Testis (tissue), 2 donors: Measurements from ENCODE around the gene STAT3.
"Not testable (repeated sequence)": the region's sequence is repeated elsewhere in the genome, so short reads cannot be mapped to it uniquely, and the experiment has no call there.

Source experiments
- POLR2A ChIP-seq: fragments of 450-650 bp; IDR thresholded peaks from one replicate; pipeline ENCODE4 v1.6.1; 2017; ENCODE audit warnings: antibody characterized with exemption, mild to moderate bottlenecking, moderate library complexity
- TF ChIP-seq, protein P1 (sequence below), 3 experiments: fragments of 450-650 bp in 2 of 3; fragments of 200-600 bp in 1 of 3; sonication (generic) in 1 of 3; IDR thresholded peaks; one replicate each; pipeline ENCODE4 v1.5.1; 2016 to 2019; ENCODE audit warnings: antibody characterized with exemption in 3 of 3, mild to moderate bottlenecking in 2 of 3, moderate library complexity in 1 of 3

GRCh38 chr17:42299361-42299760, 88.9 kb downstream of the STAT3 start:
- TF ChIP-seq, protein P1, sequence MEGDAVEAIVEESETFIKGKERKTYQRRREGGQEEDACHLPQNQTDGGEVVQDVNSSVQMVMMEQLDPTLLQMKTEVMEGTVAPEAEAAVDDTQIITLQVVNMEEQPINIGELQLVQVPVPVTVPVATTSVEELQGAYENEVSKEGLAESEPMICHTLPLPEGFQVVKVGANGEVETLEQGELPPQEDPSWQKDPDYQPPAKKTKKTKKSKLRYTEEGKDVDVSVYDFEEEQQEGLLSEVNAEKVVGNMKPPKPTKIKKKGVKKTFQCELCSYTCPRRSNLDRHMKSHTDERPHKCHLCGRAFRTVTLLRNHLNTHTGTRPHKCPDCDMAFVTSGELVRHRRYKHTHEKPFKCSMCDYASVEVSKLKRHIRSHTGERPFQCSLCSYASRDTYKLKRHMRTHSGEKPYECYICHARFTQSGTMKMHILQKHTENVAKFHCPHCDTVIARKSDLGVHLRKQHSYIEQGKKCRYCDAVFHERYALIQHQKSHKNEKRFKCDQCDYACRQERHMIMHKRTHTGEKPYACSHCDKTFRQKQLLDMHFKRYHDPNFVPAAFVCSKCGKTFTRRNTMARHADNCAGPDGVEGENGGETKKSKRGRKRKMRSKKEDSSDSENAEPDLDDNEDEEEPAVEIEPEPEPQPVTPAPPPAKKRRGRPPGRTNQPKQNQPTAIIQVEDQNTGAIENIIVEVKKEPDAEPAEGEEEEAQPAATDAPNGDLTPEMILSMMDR (IDR thresholded peaks at IDR 0.05): not testable (repeated sequence)
- not testable (repeated sequence) for TF ChIP-seq POLR2A
